Measurements from ENCODE around the gene EBI3. TPM values are rescaled to one million over a fixed set of nuclear protein-coding genes. Genes with fewer than 3 reads are reported as not detected.

The EBI3 gene
- total RNA-seq, 2 experiments from 2014 or later = 7.8 to 11.8 TPM

DNA sequence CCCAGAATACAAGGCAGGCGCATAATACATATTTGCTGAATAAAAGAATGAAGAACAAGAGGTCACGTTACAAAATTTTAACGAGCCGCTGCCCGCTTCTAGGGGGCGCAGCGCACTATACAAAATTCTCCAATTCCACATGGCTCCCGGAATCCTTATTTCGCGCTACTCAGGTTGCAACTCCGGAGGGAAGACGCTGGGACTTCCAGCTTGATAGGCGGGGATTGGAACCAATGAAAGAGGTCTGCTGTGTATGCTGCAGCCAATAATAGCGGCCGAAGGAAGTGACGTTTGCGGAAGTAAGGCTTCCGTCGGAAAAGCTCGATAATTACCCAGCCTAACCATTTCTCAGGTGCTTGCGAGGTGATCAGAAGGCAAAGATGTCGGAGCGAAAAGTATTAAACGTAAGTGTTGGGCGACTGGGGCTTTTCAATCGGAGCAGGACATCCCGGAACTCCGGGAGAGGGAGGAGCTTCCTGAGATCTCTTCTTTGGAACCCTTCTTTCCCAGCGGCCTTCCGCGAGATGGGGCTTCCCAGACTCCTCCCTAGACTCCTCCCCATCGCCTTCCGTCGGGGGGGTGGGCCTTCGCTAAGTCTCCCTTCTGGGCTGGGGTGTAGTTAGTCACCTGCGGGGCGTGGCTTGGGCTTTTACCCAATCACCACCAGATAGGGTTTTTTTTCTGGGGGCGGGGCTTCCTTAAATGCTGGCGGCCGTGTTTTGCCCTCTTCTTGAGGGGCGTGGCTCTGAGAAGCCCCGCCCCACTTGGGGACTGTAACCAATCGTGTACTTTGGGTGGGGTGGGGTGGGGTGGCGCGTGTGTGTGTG lies 17.7 kb downstream of the EBI3 start, which contains the start of gene YJU2:
TSS of gene YJU2 (plus strand) at position 314 of the 827 bp plus-strand sequence. CDS start at position 381, 67 bp downstream.
- Mint-ChIP-seq H3K9me3 (peaks cover 3% of the 10 kb centered on the region), H3K36me3 (ENCODE audit: low read depth) (peaks cover 25% of the 10 kb centered on the region), H3K27me3 (ENCODE audit: low read depth) (no peaks in the 10 kb centered on the region), H3K27ac (peak within 1 kb of the TSS; percentile 95), H3K4me3 (peak within 1 kb of the TSS; percentile 80), H3K4me1 (ENCODE audit: low read depth) (peaks cover 22% of the 10 kb centered on the region)
- intact Hi-C loops (cut with micrococcal nuclease) = loop anchor here (1.0 to 5.0 kb wide), 9 partner anchors 18 to 260 kb away; partner anchors contain the start of genes EBI3, EEF2, SH3GL1 and TMIGD2
- CTCF ChIA-PET = interaction anchor here (0.6 to 1.8 kb wide), 7 partner anchors 10 to 154 kb away, joined by 3 to 7 read pairs (median 5); partner anchors contain the start of gene MPND
- DNase-seq = peak; percentile 100

DNA sequence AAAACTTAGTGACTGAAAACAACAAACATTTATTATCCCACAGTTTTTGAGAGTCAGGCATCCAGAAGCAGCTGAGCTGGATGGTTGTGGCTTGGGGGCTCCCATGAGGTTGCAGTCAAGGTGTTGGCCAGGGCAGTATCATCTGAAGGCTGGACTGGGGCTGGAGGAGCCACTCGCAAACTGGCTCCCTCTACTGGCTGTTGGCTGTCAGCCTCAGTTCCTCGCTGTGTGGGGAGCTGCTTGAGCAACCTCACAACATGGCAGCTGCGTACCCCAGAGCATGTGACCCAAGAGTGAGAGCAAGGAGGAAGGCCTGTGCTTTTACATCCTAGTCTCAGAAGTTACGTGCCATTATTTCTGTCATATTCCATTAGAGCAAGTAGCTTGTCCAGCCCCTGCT lies 27.2 kb downstream of the EBI3 start:
- Mint-ChIP-seq H3K4me1 (ENCODE audit: low read depth) (no peaks in the 10 kb centered on the region), H3K4me3 (no peak overlapping the region), H3K9me3 (peaks cover 1% of the 10 kb centered on the region), H3K27me3 (ENCODE audit: low read depth) (no peaks in the 10 kb centered on the region), H3K36me3 (ENCODE audit: low read depth) (peaks cover 46% of the 10 kb centered on the region), H3K27ac (no peak overlapping the region)
- intact Hi-C loops (cut with micrococcal nuclease) = no loop called here
- CTCF ChIA-PET = interaction anchor here (1.3 to 2.2 kb wide), 4 partner anchors 8 to 15 kb away, joined by 4 to 7 read pairs (median 5); partner anchors contain the start of gene YJU2
- DNase-seq = no peak

DNA sequence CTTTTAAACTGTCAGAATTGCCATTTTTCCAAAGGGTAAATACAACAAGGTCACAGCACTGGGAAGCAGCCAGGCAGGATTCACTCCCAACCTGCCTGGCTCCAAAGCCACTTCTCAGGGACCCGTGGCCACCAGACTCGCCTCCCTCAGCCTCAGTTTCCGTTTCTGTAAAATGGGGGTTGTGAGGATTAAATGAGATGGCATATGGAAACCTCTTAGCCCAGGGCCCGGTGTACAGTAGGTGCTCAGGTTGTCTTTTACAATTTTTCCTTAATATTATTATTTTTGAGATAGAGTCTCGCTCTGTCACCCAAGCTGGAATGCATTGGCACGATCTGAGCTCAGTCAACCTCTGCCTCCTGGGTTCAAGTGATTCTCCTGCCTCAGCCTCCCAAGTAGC lies 27.7 kb downstream of the EBI3 start:
- peaks cover 1% of the 10 kb centered on the region for H3K9me3 Mint-ChIP-seq
- H3K4me1 Mint-ChIP-seq (ENCODE audit: low read depth) = no peaks in the 10 kb centered on the region
- no peaks in the 10 kb centered on the region for H3K27me3 Mint-ChIP-seq (ENCODE audit: low read depth)
- no peak for DNase-seq
- intact Hi-C loops (cut with micrococcal nuclease) = no loop called here
- H3K27ac Mint-ChIP-seq = no peak overlapping the region
- peaks cover 48% of the 10 kb centered on the region for H3K36me3 Mint-ChIP-seq (ENCODE audit: low read depth)
- no peak overlapping the region for H3K4me3 Mint-ChIP-seq
- CTCF ChIA-PET = interaction anchor here (1.3 to 2.2 kb wide), 4 partner anchors 9 to 15 kb away, joined by 4 to 7 read pairs (median 5); partner anchors contain the start of gene YJU2

DNA sequence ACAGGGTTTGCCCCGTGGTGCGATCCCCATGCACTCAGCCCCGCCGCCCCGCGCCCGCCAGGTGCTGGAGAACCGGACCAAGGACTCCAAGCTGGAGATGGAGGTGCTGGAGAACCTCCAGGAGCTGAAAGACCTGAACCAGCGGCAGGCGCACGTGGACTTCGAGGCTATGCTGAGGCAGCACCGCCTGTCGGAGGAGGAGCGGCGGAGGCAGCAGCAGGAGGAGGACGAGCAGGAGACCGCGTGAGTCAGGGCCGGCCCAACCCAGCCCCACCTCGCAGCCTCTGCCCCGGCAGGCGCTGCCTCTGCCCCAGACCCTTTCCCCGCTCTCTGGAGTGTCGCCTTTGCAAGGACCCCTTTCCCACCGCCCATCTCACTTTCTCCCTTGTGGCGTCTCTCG lies 28.9 kb downstream of the EBI3 start:
- H3K27ac Mint-ChIP-seq = no peak overlapping the region
- H3K9me3 Mint-ChIP-seq = peaks cover 1% of the 10 kb centered on the region

DNA sequence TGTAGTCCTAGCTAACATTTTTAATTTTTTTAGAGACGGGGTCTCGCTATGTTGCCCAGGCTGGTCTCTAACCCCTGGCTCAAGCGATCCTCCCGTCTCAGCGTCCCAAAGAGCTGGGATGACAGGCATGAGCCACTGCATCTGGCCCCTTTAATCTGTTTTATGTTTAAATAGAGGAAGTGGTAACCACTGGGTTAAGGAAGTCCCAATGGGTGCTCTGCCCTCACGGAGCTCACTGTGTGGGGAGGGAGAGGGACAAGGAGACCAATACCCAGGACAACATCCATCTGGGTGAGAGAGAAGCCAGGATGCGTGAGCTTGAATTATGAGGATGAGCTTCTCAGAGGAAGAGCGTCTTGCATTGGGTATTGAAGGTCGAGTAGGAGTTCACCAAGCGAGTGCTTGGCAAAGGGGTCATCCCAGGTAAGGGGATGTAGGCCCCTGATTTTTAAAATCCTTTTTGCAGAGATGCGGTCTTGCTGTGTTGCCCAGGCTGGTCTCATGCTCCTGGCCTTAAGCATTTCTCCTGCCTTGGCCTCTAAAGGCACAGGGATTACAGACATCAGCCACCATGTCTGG lies 31.4 kb downstream of the EBI3 start:
- Mint-ChIP-seq H3K27me3 (ENCODE audit: low read depth) (no peaks in the 10 kb centered on the region), H3K9me3 (peaks cover 1% of the 10 kb centered on the region), H3K36me3 (ENCODE audit: low read depth) (peaks cover 34% of the 10 kb centered on the region), H3K4me3 (no peak overlapping the region), H3K27ac (no peak overlapping the region), H3K4me1 (ENCODE audit: low read depth) (peaks cover 16% of the 10 kb centered on the region)
- no peak for DNase-seq
- CTCF ChIA-PET = interaction anchor here (0.7 to 0.9 kb wide), 3 partner anchors 28 to 264 kb away, joined by 3 read pairs; no protein-coding TSS in a partner anchor
- intact Hi-C loops (cut with micrococcal nuclease) = no loop called here

More for the DNA sequence above, 28.9 kb downstream of the EBI3 start:
- Mint-ChIP-seq H3K27me3 (ENCODE audit: low read depth) (no peaks in the 10 kb centered on the region), H3K36me3 (ENCODE audit: low read depth) (peaks cover 40% of the 10 kb centered on the region), H3K4me3 (no peak overlapping the region), H3K4me1 (ENCODE audit: low read depth) (peaks cover 1% of the 10 kb centered on the region)
- CTCF ChIA-PET = interaction anchor here (2.2 kb wide), 1 partner anchor 9 kb away, joined by 6 read pairs; no protein-coding TSS in a partner anchor
- DNase-seq = no peak
- intact Hi-C loops (cut with micrococcal nuclease) = no loop called here

DNA sequence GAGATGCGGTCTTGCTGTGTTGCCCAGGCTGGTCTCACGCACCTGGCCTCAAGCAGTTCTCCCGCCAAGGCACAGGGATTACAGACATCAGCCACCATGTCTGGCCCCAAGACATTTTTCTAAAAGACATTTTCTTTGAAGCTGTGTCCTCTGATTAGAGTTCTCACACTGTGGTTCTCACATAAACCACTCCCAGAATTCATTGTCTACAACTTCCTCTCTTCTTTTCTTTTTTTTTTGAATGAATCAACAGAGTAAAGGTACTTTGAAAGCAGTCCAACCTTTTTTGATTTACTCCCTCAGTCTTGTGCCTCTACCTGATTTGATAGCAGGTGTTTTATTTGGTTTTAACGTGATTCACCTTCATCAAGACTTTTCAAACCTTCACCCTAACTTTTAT lies 35.5 kb downstream of the EBI3 start:
- Mint-ChIP-seq H3K36me3 (ENCODE audit: low read depth) (peaks cover 35% of the 10 kb centered on the region), H3K4me3 (no peak overlapping the region), H3K9me3 (no peaks in the 10 kb centered on the region), H3K27me3 (ENCODE audit: low read depth) (no peaks in the 10 kb centered on the region), H3K4me1 (ENCODE audit: low read depth) (peaks cover 20% of the 10 kb centered on the region), H3K27ac (peak overlapping the region; percentile 78)
- no peak for DNase-seq
- intact Hi-C loops (cut with micrococcal nuclease) = loop anchor here (5.0 kb wide), 1 partner anchor 37 kb away; the partner anchor contains the start of genes FSD1 and TMIGD2
- CTCF ChIA-PET = interaction anchor here (0.7 to 1.2 kb wide), 3 partner anchors 88 to 203 kb away, joined by 5 to 8 read pairs (median 5); no protein-coding TSS in a partner anchor

DNA sequence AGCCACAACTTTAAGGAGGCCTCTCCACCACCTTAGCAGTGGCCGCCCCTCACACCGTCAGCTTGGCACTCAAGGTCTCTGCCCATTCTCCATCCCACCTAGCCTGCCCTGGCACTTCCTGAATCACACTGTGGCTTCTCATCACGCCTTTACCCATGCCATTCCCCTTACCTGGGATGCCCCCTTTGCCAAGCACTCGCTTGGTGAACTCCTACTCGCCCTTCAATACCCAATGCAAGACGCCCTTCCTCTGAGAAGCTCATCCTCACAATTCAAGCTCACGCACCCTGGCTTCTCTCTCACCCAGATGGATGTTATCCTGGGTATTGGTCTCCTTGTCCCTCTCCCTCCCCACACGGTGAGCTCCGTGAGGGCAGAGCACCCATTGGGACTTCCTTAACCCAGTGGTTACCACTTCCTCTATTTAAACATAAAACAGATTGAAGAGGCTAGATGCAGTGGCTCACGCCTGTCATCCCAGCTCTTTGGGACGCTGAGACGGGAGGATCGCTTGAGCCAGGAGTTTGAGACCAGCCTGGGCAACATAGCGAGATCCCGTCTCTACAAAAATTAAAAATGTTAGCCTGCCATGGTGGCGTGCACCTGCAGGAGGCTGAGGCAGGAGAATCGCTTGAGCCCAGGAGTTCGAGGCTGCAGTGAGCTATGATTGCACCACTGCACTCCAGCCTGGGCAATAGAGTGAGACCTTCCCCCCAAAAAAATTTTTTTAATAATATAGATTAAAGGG lies 37.1 kb downstream of the EBI3 start:
- intact Hi-C loops (cut with micrococcal nuclease) = loop anchor here (2.0 to 5.0 kb wide), 2 partner anchors 36 to 76 kb away; partner anchors contain the start of genes FSD1, MPND and TMIGD2
- Mint-ChIP-seq H3K4me3 (no peak overlapping the region), H3K27ac (no peak overlapping the region), H3K27me3 (ENCODE audit: low read depth) (no peaks in the 10 kb centered on the region), H3K4me1 (ENCODE audit: low read depth) (peaks cover 20% of the 10 kb centered on the region), H3K36me3 (ENCODE audit: low read depth) (peaks cover 32% of the 10 kb centered on the region), H3K9me3 (no peaks in the 10 kb centered on the region)
- CTCF ChIA-PET = interaction anchor here (0.5 to 3.5 kb wide), 28 partner anchors 9 to 243 kb away, joined by 3 to 53 read pairs (median 4); partner anchors contain the start of genes CHAF1A, MPND, SH3GL1 and STAP2
- no peak for DNase-seq

DNA sequence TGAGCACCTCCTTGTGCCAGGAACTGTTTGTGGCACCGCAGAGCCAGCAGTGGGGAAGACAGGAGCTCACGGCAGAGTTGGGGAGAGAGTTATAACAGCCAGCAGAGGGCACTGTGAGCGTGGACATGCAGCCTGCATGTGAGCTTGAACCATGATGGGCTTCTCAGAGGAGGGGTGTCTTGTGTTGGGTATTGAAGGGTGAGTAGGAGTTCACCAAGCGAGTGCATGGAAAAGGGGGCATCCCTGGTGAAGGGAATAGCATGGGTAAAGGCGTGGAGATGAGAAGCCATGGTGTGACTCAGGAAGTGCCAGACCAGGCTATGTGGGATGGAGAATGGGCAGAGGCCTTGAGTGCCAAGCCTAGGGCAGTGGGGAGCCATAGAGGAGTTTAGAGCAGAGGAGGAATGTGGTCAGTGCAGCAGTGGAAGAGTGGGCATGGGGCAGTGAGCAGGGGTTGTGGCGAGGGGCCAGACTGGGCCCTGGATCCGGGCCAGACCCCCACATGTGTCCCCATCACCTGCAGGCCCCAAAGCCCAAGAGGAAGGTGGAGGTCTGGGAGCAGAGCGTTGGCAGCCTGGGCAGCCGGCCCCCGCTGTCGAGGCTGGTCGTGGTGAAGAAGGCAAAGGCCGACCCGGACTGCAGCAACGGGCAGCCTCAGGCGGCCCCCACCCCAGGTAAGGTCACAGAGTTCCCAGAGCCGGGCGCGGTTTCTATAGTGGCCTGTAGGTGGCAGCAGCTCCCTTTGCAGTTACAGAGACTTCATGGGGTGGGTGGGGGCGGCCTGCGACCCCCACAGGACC lies 38.0 kb downstream of the EBI3 start:
- no peak overlapping the region for H3K27ac Mint-ChIP-seq

DNA sequence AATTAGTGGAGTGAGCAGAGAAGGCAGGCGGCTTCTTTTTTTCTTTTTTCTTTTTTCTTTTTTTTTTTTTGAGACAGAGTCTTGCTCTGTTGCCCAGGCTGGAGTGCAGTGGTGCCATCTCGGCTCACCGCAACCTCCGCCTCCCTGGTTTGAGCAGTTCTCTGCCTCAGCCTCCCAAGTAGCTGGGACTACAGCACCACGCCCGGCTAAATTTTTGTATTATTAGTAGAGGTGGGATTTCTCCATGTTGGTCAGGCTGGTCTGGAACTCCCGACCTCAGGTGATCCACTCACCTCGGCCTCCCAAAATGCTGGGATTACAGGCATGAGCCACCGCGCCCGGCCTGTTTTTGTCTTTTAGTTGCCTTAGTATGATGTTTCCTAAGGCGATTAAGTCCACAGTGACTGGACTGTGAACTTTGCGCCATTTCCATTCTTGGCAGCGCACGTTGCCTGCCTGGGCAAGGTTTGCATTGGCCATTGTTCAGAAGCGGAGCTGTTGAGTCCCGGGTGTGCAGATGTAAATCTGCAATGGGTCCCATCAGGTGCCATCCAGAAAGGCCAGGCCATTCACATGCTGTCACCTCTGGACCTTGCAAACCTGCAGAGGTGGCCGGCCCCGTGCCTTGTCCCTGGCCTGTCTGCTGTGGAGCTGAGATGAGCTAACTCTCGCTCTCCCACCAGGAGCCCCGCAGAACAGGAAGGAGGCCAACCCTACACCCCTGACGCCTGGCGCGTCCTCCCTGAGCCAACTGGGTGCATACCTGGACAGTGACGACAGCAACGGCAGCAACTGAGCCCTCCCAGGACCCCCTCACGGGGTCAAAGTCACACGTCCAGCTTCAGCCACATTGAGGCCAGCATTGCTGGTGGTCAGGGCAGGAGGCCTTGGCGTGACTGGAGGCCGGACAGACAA lies 38.8 kb downstream of the EBI3 start:
- no peak for DNase-seq
- intact Hi-C loops (cut with micrococcal nuclease) = loop anchor here (1.0 to 5.0 kb wide), 6 partner anchors 34 to 257 kb away; partner anchors contain the start of genes FSD1, MPND, SH3GL1 and STAP2
- Mint-ChIP-seq H3K4me3 (no peak overlapping the region), H3K4me1 (ENCODE audit: low read depth) (peaks cover 18% of the 10 kb centered on the region), H3K36me3 (ENCODE audit: low read depth) (peaks cover 35% of the 10 kb centered on the region), H3K27me3 (ENCODE audit: low read depth) (no peaks in the 10 kb centered on the region), H3K27ac (no peak overlapping the region), H3K9me3 (no peaks in the 10 kb centered on the region)
- CTCF ChIA-PET = interaction anchor here (0.7 to 3.5 kb wide), 10 partner anchors 9 to 501 kb away, joined by 3 to 53 read pairs (median 5); no protein-coding TSS in a partner anchor

More for the DNA sequence above, 38.0 kb downstream of the EBI3 start:
- Mint-ChIP-seq H3K4me3 (no peak overlapping the region), H3K4me1 (ENCODE audit: low read depth) (peaks cover 20% of the 10 kb centered on the region), H3K27me3 (ENCODE audit: low read depth) (no peaks in the 10 kb centered on the region), H3K36me3 (ENCODE audit: low read depth) (peaks cover 35% of the 10 kb centered on the region), H3K9me3 (no peaks in the 10 kb centered on the region)
- peak; percentile 79 for DNase-seq
- intact Hi-C loops (cut with micrococcal nuclease) = loop anchor here (1.0 to 5.0 kb wide), 6 partner anchors 35 to 258 kb away; partner anchors contain the start of genes FSD1, MPND, SH3GL1 and STAP2
- CTCF ChIA-PET = interaction anchor here (0.5 to 3.5 kb wide), 30 partner anchors 8 to 502 kb away, joined by 3 to 53 read pairs (median 4); partner anchors contain the start of genes CHAF1A, SH3GL1, STAP2 and TMIGD2

DNA sequence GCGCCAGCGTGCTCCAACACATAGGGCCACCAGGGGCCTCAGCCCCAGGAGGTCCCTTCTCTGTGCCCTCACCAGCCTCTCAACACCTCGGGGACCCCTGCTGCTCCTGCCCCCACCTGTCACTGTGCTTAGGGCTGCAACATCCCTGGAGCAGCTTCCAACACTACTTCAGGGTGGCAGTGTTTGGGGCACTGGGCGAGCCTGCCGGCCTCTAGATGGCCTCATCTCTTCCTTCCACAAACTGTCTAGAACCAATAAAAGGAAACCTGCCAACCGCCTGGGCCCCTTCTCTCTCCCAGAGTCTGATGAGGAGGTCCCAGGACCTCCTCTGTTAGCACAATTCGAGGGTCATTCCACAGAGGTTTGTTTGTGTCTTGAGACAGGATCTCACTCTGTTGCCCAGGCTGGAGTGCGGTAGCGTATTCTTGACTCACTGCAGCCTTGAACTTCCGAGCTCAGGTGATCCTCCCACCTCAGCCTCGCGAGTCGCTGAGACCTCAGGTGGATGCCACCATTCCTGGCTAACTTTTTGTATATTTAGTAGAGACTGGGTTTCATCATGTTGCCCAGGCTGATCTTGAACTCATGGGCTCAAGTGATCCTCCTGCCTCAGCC lies 39.6 kb downstream of the EBI3 start:
- DNase-seq = no peak
- Mint-ChIP-seq H3K4me3 (no peak overlapping the region), H3K27me3 (ENCODE audit: low read depth) (no peaks in the 10 kb centered on the region), H3K36me3 (ENCODE audit: low read depth) (peaks cover 32% of the 10 kb centered on the region), H3K4me1 (ENCODE audit: low read depth) (peaks cover 11% of the 10 kb centered on the region), H3K27ac (no peak overlapping the region), H3K9me3 (no peaks in the 10 kb centered on the region)
- CTCF ChIA-PET = interaction anchor here (1.1 to 3.5 kb wide), 3 partner anchors 9 to 84 kb away, joined by 4 to 53 read pairs (median 29); no protein-coding TSS in a partner anchor
- intact Hi-C loops (cut with micrococcal nuclease) = loop anchor here (5.0 kb wide), 1 partner anchor 33 kb away; the partner anchor contains the start of genes FSD1 and TMIGD2

Measured in activated naive CD4-positive, alpha-beta T cell treated with anti-CD3 and anti-CD28 coated beads for 36 hours (primary cell).